Lung microvascular endothelial cell (primary cell): ENCODE data around the gene SND1. TPM values are rescaled to one million over a fixed set of nuclear protein-coding genes. Genes with fewer than 3 reads are reported as not detected.
A peak's percentile ranks its signal among the peaks of the same experiment; 100 is the strongest.

Experiments
- DNase-seq, 2 donors: peaks; one replicate each; pipeline versions ENCODE4 v3.0.0 to v3.0.0-alpha.2; 2010; ENCODE audit warnings: low read depth in 2 of 2
- total RNA-seq: library from RNA; depleted of rRNA; stranded (reverse); fragments of >200 nt; gene quantifications from 2 replicates; pipeline ENCODE4 v1.2.1, GENCODE V29; 2014

The SND1 gene
- total RNA-seq, 1 donor from 2014 or later = 105 TPM

DNA sequence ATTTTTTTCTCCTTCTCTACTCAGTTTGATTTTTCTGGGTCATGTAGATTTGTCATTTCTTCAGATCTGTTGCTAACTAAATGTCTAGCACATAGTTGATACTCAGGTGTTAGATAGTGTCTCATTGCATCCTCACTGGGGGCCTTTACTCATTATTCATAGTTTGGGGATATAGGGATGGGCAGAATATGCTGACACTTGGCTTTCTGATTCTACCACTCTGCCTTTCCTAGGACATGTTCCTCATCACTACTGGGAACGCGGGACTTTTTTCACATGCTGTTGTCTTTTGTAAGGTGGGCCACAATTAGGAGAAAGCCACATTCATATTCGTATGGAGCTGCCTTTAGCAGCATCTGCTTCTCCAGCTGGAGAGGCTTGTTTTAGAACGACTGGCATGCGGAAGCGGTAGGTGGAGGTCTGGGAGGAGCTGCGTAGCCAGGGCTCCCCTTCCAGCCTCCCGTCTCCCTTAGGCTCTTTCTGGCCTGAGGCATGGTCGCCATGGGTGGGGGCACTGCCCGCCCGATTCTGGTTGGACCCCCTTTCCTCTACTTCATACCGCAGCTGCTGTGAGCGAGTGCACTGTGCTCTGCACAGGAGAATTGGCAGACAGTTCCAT is 78.8 kb downstream of the SND1 start:
- DNase-seq = no peak

DNA sequence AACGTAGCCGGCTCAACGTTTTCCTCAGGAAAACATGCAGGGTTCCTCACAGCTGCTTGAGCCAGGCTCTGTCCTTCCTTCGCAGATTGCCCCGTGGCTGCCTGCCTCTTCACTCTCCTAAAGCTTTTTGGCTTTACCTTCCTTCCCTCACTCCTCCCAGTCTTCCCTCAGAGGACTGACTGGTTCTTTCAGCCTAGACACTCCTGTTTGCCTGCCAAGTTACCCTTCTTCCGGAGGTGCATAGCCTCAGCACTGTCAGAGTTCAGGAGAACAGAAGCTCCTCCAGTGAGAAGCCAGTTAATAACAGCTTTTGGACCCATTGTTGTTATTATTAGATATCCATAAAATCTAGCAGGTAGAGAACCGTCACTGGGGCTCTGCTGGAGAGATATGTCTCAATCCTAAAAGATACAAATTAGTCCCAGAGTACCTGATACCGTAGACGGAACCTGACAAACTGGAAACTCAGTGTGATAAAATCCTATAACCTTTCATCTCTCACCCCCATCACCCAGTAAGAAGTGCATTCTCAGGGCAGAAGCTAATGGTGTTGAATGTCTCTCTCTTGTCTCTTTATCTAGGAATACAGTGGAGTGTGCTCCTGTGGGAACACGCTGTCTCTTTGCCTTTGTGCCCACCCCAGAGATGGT is 79.6 kb downstream of the SND1 start:
- no peak for DNase-seq

DNA sequence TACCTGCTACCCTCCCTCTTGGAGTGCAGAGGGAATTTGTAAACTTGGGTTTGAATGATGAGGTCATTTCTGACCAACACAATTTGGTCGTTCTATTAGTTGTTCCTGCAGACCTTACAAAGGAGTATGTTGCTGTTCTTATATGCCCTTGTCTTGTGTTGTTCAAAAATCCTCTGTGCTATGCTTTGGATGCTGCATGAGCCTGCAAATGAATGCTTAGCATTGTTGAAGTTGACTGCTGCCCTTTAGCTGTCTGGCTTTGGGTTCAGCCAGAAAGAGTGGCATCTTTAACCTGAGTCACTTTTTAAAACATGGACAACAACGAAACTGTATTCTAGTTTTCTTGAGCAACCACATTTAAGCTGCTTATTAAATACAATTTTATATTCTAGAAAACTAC is 80.3 kb downstream of the SND1 start:
- DNase-seq = no peak

DNA sequence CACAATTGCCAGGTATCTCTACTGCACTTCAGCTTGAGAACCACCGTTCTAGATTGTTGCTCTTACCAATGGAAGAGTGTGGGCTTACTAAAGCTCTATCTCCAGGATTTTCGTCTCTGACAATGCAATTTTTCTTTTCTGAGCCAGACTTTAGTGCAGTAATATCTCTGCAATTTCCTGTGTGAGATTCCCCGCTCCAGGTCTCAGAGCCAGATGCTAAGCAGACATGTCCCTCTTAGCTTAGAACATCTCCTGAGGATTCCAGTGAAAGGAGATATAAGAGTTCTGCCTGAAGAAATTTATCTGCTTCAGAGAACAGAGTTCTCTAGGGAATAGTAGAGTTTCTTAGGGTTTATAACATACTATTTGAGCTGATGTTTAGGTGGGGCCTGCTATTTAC is 82.0 kb downstream of the SND1 start:
- peak in 1 of 2 donors; percentile 3 for DNase-seq

DNA sequence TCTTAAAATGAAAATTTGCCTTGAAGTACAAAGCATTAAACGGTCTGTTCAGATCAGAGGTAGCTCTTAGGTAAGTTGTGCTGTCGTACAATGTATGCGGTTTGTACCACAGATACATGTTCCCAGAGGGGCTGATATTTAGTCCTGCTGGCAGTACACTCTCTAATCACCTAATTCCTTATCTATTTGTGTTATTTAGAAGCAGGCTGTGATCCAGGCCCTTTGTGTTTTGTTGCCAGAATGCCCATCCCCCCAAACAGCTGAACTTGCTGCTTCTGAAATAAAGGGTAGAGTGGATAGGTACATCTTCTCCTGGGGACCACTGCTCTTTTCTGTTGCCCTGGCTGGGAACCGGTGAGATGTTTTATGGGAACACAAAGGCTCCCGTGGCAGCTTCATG is 84.5 kb downstream of the SND1 start:
- DNase-seq = no peak

DNA sequence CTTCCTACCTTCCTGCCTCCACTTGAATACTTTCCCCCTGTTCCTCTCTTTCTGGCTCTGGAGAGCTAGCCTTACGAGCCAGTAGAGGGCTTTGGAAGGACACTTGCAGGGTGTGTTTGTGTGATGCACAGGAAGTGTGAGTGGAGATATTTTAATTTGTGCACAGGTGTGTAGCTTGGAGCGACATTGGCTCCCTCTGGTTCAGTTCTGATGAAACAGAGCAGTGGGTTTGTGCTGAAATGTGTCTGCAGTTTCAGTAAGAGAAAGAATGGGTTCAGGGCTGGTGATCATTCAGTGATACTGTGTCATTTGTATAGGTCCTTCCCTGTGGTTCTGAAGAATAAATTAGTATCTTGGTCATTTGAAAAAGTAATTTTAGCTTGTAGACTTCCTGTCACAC is 86.9 kb downstream of the SND1 start:
- no peak for DNase-seq

DNA sequence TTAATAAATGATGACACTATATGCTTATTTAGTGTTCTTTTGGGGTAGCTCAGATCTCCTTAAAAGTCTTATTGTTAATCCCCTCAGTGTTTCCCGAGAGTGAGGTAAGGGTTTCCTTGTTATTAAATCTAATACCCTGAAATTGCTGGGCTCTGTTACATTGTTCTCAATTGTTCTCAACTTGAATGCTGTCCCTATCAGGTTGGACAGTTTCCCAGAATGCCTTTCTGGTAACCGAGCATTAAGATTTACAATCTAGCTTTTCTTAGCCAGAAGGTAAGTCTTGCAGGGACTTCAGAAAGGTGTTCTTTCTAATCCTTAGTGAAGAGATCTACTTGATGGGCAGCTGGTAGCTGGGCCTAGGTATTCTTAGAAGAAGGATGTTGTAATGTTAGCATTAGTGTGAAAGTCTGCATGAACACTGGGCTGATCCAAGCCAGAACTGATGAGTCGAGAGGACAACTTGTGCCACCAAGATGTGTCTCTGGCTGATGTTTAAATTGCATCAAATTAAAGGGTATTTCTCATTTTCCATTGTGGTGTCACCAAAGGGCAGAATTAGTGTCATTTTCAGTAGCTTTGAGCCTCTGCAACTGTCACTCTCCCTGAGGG is 89.9 kb downstream of the SND1 start:
- peak in 1 of 2 donors; percentile 7 for DNase-seq

DNA sequence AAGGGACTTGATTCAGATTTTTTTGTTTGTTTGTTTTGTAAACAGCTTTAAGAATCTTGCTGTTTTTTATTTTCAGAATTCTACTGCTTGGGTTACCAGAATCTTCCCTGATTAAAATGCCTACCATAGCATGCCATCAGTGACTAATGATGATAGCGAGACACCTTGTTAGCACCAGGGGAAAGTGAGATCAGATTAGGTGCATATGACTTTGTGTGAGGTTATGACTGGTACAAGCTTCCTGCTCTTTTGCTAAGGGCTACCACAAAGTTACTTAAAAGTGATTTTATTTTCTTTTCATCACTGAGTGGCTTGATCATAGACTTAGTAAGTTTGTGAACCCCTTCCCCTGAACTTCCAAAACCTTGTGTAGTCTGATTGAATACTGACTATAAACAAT is 93.5 kb downstream of the SND1 start:
- no peak for DNase-seq

DNA sequence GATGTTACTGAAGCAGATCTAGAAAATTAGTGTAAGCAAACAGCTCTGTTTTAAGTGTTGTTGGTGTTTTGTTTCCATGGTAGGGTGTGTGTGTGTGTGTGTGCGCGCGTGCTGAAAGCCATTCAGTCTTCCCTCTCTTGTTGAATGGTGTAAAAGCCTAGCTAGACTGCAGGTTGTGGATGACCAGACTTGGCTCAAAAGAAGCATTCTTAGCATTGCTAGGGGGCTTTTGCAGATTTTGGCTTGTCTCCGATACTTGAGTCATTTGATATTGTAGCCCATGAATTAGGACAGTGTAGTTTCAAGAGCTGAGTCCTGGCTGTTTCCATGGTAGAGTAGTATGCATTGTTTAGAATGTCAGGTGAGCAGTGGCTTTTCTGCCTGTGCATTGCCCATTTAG is 99.1 kb downstream of the SND1 start:
- DNase-seq = no peak

DNA sequence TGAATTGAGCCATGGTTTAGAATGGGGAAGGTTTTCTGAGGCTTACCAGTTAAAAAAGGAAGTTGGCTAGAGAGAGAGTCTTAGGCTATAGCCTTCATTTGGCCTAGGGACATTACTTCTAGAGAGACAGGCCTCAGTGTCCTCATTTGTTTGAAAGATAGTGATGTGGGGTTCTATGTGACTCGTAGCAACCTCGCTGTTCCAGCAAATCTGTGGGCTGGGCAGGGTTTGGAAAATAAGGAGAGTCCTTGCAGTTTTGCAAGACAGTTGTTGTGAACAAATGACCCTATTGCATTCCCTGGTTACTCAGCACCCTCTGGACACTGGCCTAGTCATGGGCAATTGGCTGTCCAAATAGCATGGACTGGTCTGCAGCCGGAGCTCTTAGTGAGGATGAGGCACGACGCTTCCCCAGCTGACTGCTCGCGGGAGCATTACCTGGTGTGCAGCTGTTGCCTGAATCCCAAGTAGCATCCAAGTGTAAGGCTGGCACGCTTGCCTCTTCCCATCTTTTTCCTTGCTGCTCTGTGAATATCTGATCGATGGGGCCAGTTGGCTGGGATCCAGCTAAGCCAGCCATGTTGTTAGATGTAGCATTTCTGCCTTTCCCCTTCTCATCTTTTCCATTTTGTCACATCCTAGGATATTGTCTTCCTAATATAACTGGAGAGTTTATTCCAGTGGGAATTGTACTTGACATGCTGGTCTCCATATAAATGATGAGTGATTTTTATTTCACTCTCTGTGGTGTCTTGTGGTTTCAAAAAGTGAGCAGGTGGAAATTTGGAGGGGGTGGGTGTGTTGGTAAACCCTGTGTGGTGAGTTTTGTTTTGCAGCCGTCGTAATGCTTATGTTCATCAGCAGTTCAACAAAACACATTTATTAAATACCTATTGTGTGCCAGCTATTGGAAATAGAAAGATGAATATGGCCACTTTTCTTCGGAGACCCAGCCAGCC is 99.8 kb downstream of the SND1 start:
- peak in 1 of 2 donors; percentile 35 for DNase-seq

DNA sequence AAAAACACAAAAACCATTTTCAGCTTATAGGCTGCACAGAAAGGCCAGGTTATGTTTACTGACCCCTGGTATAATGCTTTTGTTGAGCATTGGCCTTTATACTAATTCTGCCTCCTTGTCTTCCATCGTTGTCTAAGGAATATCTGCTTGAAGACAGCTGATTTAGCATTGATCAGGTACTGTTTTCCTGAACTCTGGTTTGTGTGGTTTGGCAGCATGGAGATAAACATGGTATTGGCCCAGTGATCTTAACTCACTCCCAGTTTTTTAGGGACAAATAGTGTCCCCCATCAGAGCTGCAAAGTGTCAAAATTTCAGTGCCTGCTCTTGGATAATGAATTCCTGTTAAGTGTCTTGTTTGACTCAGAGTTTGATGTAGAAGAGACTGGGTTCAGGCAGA is 100.8 kb downstream of the SND1 start:
- DNase-seq = no peak

DNA sequence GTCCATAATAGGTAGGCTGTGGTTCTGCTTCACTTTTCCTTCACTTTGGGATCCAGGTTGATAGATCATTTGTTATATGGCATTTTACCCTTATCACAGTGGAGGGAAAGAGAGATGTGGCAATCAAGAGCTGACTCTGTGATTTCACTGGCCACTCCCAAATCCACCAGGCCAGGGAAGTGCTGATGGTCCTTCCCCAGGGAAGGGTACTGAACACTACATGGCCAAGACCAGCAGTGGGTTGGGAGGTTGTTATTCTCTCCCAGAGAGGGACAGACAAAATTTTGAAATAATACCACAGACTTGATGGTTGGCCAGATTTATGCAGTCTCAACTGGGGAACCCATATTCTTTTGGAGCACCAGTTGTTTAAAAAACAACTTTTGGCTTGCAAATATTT is 102.5 kb downstream of the SND1 start:
- DNase-seq = no peak

DNA sequence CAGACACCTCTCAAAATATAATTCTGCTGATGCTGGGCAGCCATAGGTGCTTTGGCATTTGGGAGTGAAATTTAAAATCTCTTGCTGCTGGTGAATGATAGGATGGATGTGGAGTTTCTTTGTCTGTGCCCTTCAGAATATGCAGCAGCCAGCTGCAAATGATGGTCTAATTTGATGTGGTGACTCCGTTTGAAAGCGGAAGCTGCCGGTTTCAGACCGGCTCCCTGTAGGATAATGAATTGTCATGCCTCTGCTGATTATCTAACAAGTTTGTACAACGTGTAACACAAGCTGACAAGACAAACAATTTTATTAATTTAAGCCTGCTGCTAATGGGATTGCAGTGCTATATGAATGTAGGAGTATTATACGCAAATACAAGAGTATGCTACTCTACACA is 103.5 kb downstream of the SND1 start:
- no peak for DNase-seq

DNA sequence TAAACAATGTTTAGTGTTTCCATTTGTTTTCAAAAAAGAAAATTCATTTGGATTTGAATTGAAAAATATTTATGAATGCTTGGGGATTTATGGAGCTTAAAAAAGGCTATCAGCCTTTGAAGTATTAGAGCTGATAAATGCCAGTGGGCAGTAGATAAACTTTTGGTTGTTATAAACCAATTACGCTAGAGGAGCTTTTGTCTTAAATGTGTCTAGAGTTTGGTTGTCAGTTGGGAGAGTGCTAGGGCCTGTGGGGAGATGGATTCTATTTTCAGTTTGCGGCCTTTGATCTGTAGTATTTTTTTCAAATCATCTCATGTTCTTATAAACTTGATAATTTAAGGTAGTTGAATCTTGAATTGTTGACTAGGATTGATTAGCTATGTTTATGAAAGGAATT is 104.0 kb downstream of the SND1 start:
- no peak for DNase-seq

DNA sequence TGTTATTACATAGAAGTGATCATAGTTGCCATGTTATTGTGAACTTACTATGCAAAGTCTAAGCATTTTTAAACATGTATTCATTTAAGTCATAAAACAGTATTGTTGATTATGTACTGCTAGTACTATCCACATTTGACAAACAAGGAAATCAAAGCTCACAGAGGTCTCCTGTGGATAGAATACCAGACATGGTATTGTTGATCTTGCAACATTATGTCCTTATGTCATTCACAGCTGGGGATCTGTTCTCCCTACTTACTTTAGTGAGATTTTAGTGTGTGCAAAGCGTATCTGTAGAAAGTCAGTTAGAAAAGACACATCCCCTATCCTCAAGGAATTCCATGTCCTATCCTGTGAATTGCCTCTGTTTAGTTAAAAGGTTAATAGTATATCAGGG is 106.1 kb downstream of the SND1 start:
- peak in 1 of 2 donors; percentile 18 for DNase-seq

DNA sequence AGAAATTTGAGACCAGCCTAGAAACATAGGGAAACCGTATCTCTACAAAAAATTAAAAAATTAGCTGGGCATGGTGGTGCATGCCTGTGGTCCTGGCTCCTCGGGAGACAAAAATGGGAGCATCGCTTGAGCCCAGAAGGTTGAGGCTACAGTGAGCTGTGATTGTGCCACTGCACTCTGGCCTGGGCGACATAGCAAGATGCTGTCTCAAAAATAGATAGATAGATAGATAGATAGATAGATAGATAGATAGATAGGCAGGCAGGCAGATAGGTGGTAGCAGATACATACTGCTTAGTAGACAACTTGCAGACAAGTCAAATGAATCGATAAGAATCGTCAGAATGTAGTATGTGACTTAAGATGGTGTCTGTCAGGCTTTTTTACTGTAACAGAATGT is 106.9 kb downstream of the SND1 start:
- no peak for DNase-seq

DNA sequence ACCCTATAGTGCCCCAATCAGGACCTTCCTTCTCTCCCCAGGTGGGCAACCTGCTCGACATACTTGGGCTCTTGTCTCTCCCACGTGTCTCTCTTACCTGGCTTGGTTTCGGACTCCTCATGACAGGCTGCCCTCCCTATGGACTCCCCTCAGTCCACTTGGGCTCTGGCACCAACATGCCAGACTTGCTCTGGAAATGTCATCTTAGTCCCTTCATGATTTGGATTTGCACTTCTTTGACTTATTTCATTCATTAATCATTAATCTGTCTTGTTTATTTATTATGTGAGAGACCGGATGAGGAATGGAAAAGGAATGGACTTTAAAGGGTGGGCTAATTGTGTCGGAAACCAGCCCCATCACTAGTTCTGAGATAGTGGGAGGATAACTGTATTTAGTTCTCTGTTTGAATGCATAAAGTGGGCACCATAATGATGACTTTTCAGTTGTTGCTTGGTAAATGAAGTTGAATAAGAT is 108.0 kb downstream of the SND1 start:
- no peak for DNase-seq

DNA sequence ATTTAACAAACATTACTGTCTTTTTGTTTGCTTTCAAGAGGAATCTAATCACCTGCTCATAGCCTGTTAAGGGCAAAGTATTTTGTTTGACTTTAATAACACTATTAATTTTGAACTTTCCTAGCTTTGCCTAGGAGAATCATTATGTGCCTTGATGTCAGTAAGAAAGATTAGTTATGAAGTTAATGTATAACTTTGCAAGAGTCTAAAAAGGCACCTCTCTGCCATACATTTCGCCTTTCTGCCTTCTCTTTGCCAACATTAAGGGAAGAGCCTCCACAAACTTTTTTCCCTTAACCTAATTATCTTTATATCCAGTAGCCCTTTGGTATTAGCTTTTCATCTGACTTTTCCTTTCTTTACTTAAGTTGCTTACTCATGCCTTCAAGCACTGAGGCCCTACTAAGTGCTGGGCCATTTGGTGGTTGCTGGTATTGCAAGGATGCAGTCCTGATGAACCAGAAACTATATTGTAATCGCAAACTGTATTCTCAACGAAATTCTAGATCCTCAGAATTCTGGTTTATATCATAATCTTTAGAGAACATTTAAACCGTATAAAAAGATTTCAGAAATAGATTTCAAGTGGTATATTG is 108.5 kb downstream of the SND1 start:
- no peak for DNase-seq

DNA sequence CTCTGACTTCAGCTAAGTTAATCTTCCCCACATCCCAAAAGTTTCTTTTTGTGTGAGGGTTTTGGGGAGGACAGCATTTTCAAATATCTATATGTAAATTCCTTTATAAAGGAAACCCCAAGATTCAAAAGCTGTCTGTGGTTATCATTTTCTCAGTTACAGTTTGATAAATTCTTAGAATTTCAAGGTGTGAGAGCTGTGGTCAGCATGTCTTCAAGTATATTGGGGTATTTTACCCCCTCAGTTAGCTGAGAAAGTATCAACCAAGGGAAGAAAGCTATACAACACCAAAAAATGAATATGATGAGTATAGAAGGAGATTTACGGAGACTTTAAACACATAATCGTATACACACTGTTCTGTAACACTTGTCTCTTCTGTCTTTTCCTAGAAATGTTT is 109.2 kb downstream of the SND1 start:
- no peak for DNase-seq

DNA sequence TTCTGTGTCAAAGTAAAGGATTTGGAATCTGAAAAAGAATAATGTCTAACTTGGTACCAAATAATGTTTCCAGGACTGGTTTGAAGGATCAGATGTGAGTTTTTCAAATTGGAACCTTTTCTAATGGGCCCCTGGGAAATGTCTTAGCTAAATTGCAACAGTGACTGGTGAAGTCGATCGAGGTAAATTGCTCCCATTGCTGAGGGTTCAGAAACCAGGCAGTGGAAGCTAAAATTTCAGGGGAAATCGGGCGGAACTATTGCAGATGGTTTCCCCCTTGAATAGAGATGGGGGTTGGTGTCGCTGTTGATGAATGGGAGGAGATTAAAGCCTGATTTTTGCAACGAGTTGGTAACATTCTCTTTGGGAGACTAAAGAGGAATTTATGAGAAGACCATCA is 112.7 kb downstream of the SND1 start:
- no peak for DNase-seq

DNA sequence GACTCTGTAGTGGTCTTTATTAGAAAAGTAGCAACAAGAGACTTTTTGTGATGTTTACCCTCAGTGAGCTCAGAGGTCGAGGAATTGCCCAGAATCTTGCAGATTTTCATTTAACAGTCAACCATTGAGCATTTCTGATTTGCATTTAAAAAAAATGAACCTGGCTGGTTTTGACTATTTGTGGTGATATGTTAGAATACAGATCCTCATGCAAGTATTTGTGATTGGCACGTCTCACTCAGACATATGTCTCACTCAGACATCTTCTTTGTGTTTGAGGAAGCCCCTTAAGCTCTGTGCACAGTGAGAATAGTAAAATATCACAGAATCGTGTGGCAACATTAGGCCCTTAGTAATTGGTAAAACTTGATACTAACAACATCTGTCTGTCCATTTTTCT is 113.2 kb downstream of the SND1 start:
- DNase-seq = no peak
